Measurements from ENCODE around the gene PSME3IP1.

DNA sequence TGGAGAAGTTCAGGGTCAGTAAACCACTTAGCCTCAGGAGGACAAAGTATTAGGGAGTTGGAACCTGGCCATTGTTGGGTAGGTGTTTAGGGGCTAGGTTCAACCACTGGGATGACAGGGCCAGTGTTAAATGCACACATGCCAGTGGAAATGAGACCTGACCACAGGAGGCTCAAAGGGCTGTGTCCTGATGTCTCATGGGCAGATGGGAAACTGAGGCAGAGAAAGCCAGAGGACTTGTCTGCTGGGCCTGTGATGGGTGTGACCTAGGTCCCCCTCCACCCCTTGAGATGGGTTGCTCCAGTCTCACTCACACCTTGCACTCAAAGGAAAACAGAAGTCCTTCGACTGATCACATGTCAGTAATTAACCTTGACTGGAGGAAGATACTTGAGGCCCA, 77.4 kb downstream of the PSME3IP1 start:
- no peak for TF ChIP-seq RAD21 (IDR thresholded peaks at IDR 0.05; ENCODE audit: low read depth)
- TF ChIP-seq NFIC (IDR thresholded peaks at IDR 0.05): no peak
- no peak for TF ChIP-seq EP300 (IDR thresholded peaks at IDR 0.05; ENCODE audit: borderline replicate concordance)
- no peak for TF ChIP-seq CREB1 (IDR thresholded peaks at IDR 0.05; ENCODE audit: low read depth)
- no peak for TF ChIP-seq EGR1 (IDR thresholded peaks at IDR 0.05)
- TF ChIP-seq, protein P1, sequence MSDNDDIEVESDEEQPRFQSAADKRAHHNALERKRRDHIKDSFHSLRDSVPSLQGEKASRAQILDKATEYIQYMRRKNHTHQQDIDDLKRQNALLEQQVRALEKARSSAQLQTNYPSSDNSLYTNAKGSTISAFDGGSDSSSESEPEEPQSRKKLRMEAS (IDR thresholded peaks at IDR 0.05): no peak
- no peak for TF ChIP-seq CEBPB (IDR thresholded peaks at IDR 0.05)
- TF ChIP-seq YY1 (IDR thresholded peaks at IDR 0.05; ENCODE audit: low read depth): no peak
- no peak for TF ChIP-seq TCF12 (IDR thresholded peaks at IDR 0.05; ENCODE audit: low read depth)

Measured in Ishikawa (cell line).